ENCODE measurements around the gene FARP2. TPM values are rescaled to one million over a fixed set of nuclear protein-coding genes. Genes with fewer than 3 reads are reported as not detected.
"Not testable (repeated sequence)": the region's sequence is repeated elsewhere in the genome, so short reads cannot be mapped to it uniquely, and the experiment has no call there.

The FARP2 gene
- total RNA-seq, 1 experiment from 2014 or later: 49.3 TPM

DNA sequence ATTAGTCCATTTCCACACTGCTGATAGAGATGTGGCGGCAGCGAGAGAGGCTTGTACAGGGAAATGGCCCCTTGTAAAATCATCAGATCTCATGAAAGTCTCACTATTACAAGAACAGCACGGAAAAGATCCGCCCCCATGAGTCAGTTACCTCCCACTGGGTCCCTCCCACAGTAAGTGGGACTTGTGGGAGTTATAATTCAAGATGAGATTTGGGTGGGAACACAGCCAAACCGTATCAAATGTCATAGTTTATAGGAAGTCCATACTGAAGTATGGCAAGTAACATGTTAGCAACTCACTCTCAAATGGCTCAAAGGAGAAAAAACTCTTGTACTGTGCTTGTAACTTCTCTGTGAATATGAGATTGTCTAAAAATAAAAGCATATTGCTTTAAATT is 56.1 kb downstream of the FARP2 start (continued):
- TF ChIP-seq, protein P1, sequence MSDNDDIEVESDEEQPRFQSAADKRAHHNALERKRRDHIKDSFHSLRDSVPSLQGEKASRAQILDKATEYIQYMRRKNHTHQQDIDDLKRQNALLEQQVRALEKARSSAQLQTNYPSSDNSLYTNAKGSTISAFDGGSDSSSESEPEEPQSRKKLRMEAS (IDR thresholded peaks at IDR 0.05): no peak
- TF ChIP-seq POLR2AphosphoS5 (IDR thresholded peaks at IDR 0.05; ENCODE audit: low read depth, low read length): no peak
- TF ChIP-seq, protein P2, sequence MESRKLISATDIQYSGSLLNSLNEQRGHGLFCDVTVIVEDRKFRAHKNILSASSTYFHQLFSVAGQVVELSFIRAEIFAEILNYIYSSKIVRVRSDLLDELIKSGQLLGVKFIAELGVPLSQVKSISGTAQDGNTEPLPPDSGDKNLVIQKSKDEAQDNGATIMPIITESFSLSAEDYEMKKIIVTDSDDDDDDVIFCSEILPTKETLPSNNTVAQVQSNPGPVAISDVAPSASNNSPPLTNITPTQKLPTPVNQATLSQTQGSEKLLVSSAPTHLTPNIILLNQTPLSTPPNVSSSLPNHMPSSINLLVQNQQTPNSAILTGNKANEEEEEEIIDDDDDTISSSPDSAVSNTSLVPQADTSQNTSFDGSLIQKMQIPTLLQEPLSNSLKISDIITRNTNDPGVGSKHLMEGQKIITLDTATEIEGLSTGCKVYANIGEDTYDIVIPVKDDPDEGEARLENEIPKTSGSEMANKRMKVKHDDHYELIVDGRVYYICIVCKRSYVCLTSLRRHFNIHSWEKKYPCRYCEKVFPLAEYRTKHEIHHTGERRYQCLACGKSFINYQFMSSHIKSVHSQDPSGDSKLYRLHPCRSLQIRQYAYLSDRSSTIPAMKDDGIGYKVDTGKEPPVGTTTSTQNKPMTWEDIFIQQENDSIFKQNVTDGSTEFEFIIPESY (IDR thresholded peaks at IDR 0.05; ENCODE audit: extremely low read depth, insufficient replicate concordance, low read length): no peak
- no peak for TF ChIP-seq TCF7L2 (IDR thresholded peaks at IDR 0.05; ENCODE audit: borderline replicate concordance, extremely low read depth, insufficient read depth, insufficient read length)

DNA sequence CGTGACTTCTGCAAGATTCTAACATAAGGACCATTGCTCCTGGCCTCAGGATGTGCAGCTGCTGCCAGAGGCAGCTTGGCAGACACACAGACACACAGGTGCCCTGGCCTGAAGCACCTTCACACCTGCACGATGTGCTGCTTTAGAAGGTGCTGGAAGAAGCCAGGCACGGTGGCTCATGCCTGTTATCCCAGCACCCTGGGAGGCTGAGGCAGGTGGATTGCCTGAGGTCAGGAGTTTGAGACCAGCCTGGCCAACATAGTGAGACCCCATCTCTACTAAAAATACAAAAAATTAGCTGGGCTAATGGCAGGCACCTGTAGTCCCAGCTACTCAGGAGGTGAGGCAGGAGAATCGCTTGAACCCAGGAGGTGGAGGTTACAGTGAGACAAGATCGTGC is 57.4 kb downstream of the FARP2 start:
- CTCF ChIA-PET; intact Hi-C loops (cut with micrococcal nuclease): not testable (repeated sequence)

More for the DNA sequence above, 57.4 kb downstream of the FARP2 start:
- Histone ChIP-seq H3K36me3 (ENCODE audit: control insufficient read depth in 1 of 2, insufficient read depth in 2 of 2, low read length in 2 of 2) (peaks cover 13 to 17% of the 10 kb centered on the region in 2 experiments), H3K4me1 (ENCODE audit: control insufficient read depth in 1 of 2, insufficient read depth in 2 of 2, low read length in 2 of 2) (peaks cover 3 to 20% of the 10 kb centered on the region in 2 experiments)
- H2AFZ ChIP-seq (ENCODE audit: low read depth, low read length, poor library complexity, severe bottlenecking); H3K4me2 ChIP-seq (ENCODE audit: low read length); ATAC-seq; H3K9me2 ChIP-seq (ENCODE audit: insufficient read depth); BruUV-seq (replicated peaks); POLR2A ChIA-PET; DNase-seq (ENCODE audit: low read depth, low spot score); H3K27ac ChIP-seq (ENCODE audit: low read depth, low read length); H3K9ac ChIP-seq (ENCODE audit: low read length); RAD21 ChIA-PET (ENCODE audit: low non-redundant PET in 1 of 2, low total read pairs in 2 of 2, uncharacterized antibody in 2 of 2, unreplicated experiment in 2 of 2); H3K9me3 ChIP-seq (ENCODE audit: control insufficient read depth in 1 of 2, insufficient read depth in 1 of 2, low read depth in 1 of 2, low read length in 2 of 2); H3K4me3 ChIP-seq (replicated peaks in 1 of 2; ENCODE audit: low read depth in 1 of 2, low read length in 2 of 2); H4K20me1 ChIP-seq (ENCODE audit: insufficient read depth); H3K79me2 ChIP-seq (ENCODE audit: insufficient read depth, low read length); H3K27me3 ChIP-seq (ENCODE audit: insufficient read depth, low read length): not testable (repeated sequence)

All from HCT116 (cell line).